Neural cell (in vitro differentiated cells): Measurements from ENCODE around the gene CTBP2.

Experiments
- EP300 ChIP-seq: fragments of 450-650 bp; conservative IDR thresholded peaks from 2 replicates; pipeline ENCODE4 v1.6.1; 2014; ENCODE audit warnings: antibody characterized with exemption, mild to moderate bottlenecking, moderate library complexity; ENCODE audit not compliant: poor library complexity, severe bottlenecking
- EZH2 ChIP-seq: fragments of 200-600, 300-800 bp; shearing (Covaris generic), sonication (generic); IDR thresholded peaks from 2 replicates; pipeline ENCODE4 v1.6.1; 2014; ENCODE audit warnings: antibody characterized with exemption, low read length, borderline replicate concordance, mild to moderate bottlenecking; ENCODE audit not compliant: insufficient read depth, poor library complexity, severe bottlenecking
- MXI1 ChIP-seq: fragments of 450-650 bp; conservative IDR thresholded peaks from 2 replicates; pipeline ENCODE4 v1.6.1; 2014; ENCODE audit warnings: antibody characterized with exemption, mild to moderate bottlenecking; ENCODE audit not compliant: poor library complexity, severe bottlenecking
- POLR2AphosphoS5 ChIP-seq: IDR thresholded peaks from 2 replicates; pipeline ENCODE4 v1.6.1; 2012
- RAD21 ChIP-seq: fragments of 450-650 bp; conservative IDR thresholded peaks from 2 replicates; pipeline ENCODE4 v1.6.1; 2014; ENCODE audit warnings: antibody characterized with exemption, mild to moderate bottlenecking, moderate library complexity
- SMC3 ChIP-seq: fragments of 450-650 bp; conservative IDR thresholded peaks from 2 replicates; pipeline ENCODE4 v1.6.1; 2014; ENCODE audit warnings: antibody characterized with exemption, mild to moderate bottlenecking, moderate library complexity; ENCODE audit not compliant: poor library complexity
- TAF1 ChIP-seq: IDR thresholded peaks from 2 replicates; pipeline ENCODE4 v1.6.1; 2012; ENCODE audit warnings: low read depth
- TF ChIP-seq, protein P1 (sequence below): fragments of 450-650 bp; IDR thresholded peaks from 2 replicates; pipeline ENCODE4 v1.5.1; 2014; ENCODE audit warnings: antibody characterized with exemption, mild to moderate bottlenecking, moderate library complexity; ENCODE audit not compliant: poor library complexity, severe bottlenecking
- TF ChIP-seq, protein P2 (sequence below): IDR thresholded peaks from 2 replicates; pipeline ENCODE4 v1.6.1; 2012; ENCODE audit warnings: borderline replicate concordance

DNA sequence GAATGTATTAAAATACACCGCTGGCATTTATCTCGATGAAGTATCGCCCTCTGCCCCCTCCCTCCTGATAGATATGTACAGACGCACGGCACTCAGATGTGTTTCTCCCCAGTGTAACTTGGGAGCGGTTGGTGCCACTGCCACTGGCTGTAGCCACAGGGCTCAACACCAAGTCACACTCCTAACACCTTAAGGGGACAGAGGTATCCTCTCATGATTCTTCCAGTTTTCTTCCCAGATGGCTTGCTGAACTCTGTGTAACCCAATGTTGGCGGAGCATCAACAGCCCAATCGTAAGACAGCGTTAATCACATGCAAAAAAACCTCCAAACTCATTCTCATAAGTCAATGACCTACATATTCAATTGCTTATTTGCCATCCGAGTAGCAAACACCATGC is 35.5 kb downstream of the CTBP2 start:
- TF ChIP-seq, protein P1, sequence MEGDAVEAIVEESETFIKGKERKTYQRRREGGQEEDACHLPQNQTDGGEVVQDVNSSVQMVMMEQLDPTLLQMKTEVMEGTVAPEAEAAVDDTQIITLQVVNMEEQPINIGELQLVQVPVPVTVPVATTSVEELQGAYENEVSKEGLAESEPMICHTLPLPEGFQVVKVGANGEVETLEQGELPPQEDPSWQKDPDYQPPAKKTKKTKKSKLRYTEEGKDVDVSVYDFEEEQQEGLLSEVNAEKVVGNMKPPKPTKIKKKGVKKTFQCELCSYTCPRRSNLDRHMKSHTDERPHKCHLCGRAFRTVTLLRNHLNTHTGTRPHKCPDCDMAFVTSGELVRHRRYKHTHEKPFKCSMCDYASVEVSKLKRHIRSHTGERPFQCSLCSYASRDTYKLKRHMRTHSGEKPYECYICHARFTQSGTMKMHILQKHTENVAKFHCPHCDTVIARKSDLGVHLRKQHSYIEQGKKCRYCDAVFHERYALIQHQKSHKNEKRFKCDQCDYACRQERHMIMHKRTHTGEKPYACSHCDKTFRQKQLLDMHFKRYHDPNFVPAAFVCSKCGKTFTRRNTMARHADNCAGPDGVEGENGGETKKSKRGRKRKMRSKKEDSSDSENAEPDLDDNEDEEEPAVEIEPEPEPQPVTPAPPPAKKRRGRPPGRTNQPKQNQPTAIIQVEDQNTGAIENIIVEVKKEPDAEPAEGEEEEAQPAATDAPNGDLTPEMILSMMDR = no peak
- TF ChIP-seq EZH2 (no peak), RAD21 (no peak), SMC3 (no peak), EP300 (no peak), POLR2AphosphoS5 (no peak), MXI1 (no peak), TAF1 (no peak)
- TF ChIP-seq, protein P2, sequence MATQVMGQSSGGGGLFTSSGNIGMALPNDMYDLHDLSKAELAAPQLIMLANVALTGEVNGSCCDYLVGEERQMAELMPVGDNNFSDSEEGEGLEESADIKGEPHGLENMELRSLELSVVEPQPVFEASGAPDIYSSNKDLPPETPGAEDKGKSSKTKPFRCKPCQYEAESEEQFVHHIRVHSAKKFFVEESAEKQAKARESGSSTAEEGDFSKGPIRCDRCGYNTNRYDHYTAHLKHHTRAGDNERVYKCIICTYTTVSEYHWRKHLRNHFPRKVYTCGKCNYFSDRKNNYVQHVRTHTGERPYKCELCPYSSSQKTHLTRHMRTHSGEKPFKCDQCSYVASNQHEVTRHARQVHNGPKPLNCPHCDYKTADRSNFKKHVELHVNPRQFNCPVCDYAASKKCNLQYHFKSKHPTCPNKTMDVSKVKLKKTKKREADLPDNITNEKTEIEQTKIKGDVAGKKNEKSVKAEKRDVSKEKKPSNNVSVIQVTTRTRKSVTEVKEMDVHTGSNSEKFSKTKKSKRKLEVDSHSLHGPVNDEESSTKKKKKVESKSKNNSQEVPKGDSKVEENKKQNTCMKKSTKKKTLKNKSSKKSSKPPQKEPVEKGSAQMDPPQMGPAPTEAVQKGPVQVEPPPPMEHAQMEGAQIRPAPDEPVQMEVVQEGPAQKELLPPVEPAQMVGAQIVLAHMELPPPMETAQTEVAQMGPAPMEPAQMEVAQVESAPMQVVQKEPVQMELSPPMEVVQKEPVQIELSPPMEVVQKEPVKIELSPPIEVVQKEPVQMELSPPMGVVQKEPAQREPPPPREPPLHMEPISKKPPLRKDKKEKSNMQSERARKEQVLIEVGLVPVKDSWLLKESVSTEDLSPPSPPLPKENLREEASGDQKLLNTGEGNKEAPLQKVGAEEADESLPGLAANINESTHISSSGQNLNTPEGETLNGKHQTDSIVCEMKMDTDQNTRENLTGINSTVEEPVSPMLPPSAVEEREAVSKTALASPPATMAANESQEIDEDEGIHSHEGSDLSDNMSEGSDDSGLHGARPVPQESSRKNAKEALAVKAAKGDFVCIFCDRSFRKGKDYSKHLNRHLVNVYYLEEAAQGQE = no peak
